Measurements from ENCODE around the gene ITGA5.

ITGA5 gene

DNA sequence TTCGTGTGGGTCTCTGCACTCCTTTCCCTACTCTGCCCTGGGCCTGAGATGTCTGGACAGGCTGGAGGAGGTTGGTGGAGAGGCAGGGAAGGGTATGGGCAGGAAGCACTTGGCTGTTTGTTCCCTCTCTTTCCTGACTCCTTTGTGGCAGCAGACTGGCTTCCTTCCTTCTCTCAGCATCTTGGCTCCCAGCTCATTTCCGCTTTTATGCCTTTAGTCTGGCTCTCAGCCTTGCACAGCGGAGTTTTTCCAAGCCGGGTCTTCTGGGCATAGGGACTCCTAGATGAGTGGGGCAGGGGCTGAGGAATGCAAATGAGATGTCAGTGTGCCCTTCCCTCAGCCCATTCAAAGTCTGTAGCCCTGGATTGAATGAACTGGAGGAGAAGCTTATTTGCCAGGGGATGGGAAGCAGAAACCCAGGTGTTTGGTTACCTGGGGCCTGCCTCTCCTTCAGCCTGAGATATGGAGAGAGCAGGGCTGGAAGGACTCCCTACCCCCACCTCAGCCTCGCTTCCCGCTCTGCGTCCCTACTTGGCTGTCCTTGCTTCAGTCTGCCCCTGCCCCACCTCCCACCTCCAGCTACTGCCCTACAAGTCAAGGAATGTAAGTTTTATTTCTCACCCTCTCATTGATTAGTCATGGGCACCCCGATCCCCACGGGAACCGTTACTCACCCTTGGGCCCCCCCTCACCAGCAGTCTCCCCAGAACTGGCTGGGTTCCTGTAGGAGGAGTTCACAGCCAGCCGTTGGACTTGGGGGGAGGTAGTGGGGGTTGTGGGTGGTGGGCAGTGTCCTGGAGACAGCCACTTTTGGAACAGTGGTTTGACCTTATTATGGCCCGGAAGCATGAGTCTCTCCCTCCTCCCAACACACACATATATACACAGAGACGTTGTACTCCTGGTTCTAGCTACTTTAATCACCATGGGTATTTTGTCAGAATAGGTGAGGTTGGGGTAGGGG is 9.3 kb upstream of the ITGA5 start:
- Histone ChIP-seq H3K9ac (ENCODE audit: low read length) (no peak overlapping the region), H3K4me2 (ENCODE audit: low read length) (no peak overlapping the region), H2AFZ (ENCODE audit: low read depth, low read length) (no peak overlapping the region), H3K36me3 (replicated peaks; ENCODE audit: low read depth, low read length) (no peaks in the 10 kb centered on the region), H3K9me3 (ENCODE audit: insufficient read depth, low read length) (no peaks in the 10 kb centered on the region), H3K27me3 (ENCODE audit: low read depth, low read length) (peaks cover 69% of the 10 kb centered on the region), H3K79me2 (ENCODE audit: low read length) (no peaks in the 10 kb centered on the region), H3K4me3 (ENCODE audit: low read length) (no peak overlapping the region), H4K20me1 (ENCODE audit: insufficient read depth, low read length) (no peaks in the 10 kb centered on the region), H3K4me1 (ENCODE audit: low read length) (no peaks in the 10 kb centered on the region), H3K27ac (ENCODE audit: low read length) (no peak overlapping the region)
- TF ChIP-seq, protein P1, sequence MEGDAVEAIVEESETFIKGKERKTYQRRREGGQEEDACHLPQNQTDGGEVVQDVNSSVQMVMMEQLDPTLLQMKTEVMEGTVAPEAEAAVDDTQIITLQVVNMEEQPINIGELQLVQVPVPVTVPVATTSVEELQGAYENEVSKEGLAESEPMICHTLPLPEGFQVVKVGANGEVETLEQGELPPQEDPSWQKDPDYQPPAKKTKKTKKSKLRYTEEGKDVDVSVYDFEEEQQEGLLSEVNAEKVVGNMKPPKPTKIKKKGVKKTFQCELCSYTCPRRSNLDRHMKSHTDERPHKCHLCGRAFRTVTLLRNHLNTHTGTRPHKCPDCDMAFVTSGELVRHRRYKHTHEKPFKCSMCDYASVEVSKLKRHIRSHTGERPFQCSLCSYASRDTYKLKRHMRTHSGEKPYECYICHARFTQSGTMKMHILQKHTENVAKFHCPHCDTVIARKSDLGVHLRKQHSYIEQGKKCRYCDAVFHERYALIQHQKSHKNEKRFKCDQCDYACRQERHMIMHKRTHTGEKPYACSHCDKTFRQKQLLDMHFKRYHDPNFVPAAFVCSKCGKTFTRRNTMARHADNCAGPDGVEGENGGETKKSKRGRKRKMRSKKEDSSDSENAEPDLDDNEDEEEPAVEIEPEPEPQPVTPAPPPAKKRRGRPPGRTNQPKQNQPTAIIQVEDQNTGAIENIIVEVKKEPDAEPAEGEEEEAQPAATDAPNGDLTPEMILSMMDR (IDR thresholded peaks at IDR 0.05; ENCODE audit: low read depth, low read length), result no peak
- TF ChIP-seq EZH2phosphoT487 (IDR thresholded peaks at IDR 0.05; ENCODE audit: low read depth), result no peak

DNA sequence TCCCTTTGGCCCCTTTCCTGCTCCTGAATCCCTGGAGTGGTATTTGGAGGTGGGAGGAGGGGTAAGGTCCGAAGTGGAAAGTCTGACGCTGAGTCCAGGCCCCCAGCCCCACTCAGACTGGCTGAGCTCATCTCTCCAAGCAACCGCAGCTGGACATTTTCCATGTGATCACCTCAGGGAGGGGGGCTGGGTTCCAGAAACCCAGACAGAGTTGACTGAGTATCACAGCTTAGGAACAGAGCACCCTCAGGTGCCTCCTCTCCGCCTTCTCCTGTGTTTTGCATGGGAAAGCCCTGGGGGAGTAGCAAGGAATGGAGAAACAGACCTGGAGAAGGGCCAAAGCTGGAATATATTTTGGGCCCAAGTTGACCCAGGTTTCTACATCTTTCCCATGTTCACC is 8.0 kb upstream of the ITGA5 start:
- H4K20me1 ChIP-seq (ENCODE audit: insufficient read depth, low read length), result no peaks in the 10 kb centered on the region
- no peak overlapping the region for H3K9ac ChIP-seq (ENCODE audit: low read length)
- peaks cover 69% of the 10 kb centered on the region for H3K27me3 ChIP-seq (ENCODE audit: low read depth, low read length)
- TF ChIP-seq, protein P1 (IDR thresholded peaks at IDR 0.05; ENCODE audit: low read depth, low read length), result no peak
- no peak for TF ChIP-seq EZH2phosphoT487 (IDR thresholded peaks at IDR 0.05; ENCODE audit: low read depth)
- no peaks in the 10 kb centered on the region for H3K36me3 ChIP-seq (replicated peaks; ENCODE audit: low read depth, low read length)
- H3K9me3 ChIP-seq (ENCODE audit: insufficient read depth, low read length), result no peaks in the 10 kb centered on the region
- H3K4me1 ChIP-seq (ENCODE audit: low read length), result no peaks in the 10 kb centered on the region
- no peak overlapping the region for H3K4me2 ChIP-seq (ENCODE audit: low read length)
- H3K4me3 ChIP-seq (ENCODE audit: low read length), result no peak overlapping the region
- no peak overlapping the region for H2AFZ ChIP-seq (ENCODE audit: low read depth, low read length)
- no peaks in the 10 kb centered on the region for H3K79me2 ChIP-seq (ENCODE audit: low read length)
- H3K27ac ChIP-seq (ENCODE audit: low read length), result no peak overlapping the region

DNA sequence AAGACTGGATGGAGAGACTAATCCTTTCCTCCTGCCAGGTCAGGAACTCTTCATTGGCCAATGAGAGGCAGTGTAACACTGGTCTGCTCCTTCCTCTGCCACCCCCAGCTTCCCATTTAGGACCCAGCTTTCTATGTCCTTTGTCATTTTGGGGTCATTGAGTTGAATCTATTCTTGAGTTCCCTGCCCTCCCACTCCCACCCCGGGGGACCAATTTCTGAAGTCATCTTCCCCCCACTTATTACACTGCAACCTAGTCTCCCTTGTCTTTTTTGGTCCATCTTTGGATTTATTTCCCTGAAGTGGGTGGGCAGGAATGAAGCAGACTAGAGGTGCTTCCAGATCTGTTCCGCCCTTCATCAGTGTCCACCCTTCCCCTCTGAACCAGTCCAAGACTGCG is 7.6 kb upstream of the ITGA5 start:
- Histone ChIP-seq H2AFZ (ENCODE audit: low read depth, low read length) (no peak overlapping the region), H3K4me3 (ENCODE audit: low read length) (no peak overlapping the region), H3K9me3 (ENCODE audit: insufficient read depth, low read length) (no peaks in the 10 kb centered on the region), H3K27me3 (ENCODE audit: low read depth, low read length) (peaks cover 69% of the 10 kb centered on the region), H3K4me2 (ENCODE audit: low read length) (no peak overlapping the region), H3K79me2 (ENCODE audit: low read length) (no peaks in the 10 kb centered on the region), H3K27ac (ENCODE audit: low read length) (no peak overlapping the region), H3K4me1 (ENCODE audit: low read length) (no peaks in the 10 kb centered on the region), H3K36me3 (replicated peaks; ENCODE audit: low read depth, low read length) (no peaks in the 10 kb centered on the region), H4K20me1 (ENCODE audit: insufficient read depth, low read length) (no peaks in the 10 kb centered on the region), H3K9ac (ENCODE audit: low read length) (no peak overlapping the region)
- no peak for TF ChIP-seq EZH2phosphoT487 (IDR thresholded peaks at IDR 0.05; ENCODE audit: low read depth)
- TF ChIP-seq, protein P1 (IDR thresholded peaks at IDR 0.05; ENCODE audit: low read depth, low read length), result no peak

DNA sequence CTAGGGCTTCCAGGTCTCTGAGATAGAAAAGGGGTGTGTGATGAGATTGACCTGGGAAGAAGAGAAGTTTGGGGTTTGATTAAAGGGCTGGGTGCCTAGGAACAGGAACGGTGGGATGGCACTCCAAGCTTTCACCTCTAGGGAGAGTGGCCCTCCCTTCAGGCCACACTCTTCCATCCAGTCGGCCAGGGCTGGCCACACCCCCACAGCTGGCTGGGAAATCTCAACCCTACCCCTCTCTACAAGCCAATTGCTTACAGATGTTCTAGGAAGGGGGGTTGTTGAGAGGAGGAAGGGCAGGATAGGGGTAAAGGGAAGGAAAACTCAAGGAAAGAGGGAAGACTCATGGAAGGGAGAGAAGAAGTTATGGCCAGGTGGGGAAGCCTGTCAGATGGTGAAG is 6.6 kb upstream of the ITGA5 start:
- Histone ChIP-seq H4K20me1 (ENCODE audit: insufficient read depth, low read length) (no peaks in the 10 kb centered on the region), H3K36me3 (replicated peaks; ENCODE audit: low read depth, low read length) (no peaks in the 10 kb centered on the region), H3K27me3 (ENCODE audit: low read depth, low read length) (peaks cover 71% of the 10 kb centered on the region), H3K79me2 (ENCODE audit: low read length) (no peaks in the 10 kb centered on the region), H3K4me3 (ENCODE audit: low read length) (no peak overlapping the region), H2AFZ (ENCODE audit: low read depth, low read length) (no peak overlapping the region), H3K9ac (ENCODE audit: low read length) (no peak overlapping the region), H3K4me1 (ENCODE audit: low read length) (no peaks in the 10 kb centered on the region), H3K4me2 (ENCODE audit: low read length) (no peak overlapping the region), H3K9me3 (ENCODE audit: insufficient read depth, low read length) (no peaks in the 10 kb centered on the region), H3K27ac (ENCODE audit: low read length) (no peak overlapping the region)
- no peak for TF ChIP-seq EZH2phosphoT487 (IDR thresholded peaks at IDR 0.05; ENCODE audit: low read depth)
- TF ChIP-seq, protein P1 (IDR thresholded peaks at IDR 0.05; ENCODE audit: low read depth, low read length), result no peak
